Measurements from ENCODE around the gene SLC38A1.

SLC38A1 gene

GRCh38 chr12:46227616-46228015 is 41.2 kb downstream of the SLC38A1 start:
- no peak for DNase-seq

DNA sequence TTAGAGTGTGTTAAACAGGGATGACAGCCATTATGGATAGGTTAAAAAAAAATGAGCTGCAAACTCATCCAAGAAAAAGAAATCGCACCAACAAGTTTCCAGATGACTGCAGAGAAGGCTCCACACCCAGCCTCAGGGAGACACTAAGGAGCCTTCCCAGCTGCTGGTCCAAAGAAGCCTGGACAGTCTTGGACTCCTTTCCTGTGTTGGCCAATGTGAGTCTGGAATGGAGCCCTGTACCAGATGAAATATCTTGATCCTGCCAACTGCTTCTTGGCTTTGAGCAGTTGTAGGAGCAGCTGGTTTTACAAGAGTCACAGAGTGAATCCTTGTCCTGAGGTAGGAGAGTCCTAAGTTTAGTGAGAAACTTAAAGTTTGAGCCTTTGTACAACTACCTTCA is 44.5 kb downstream of the SLC38A1 start:
- DNase-seq = no peak

DNA sequence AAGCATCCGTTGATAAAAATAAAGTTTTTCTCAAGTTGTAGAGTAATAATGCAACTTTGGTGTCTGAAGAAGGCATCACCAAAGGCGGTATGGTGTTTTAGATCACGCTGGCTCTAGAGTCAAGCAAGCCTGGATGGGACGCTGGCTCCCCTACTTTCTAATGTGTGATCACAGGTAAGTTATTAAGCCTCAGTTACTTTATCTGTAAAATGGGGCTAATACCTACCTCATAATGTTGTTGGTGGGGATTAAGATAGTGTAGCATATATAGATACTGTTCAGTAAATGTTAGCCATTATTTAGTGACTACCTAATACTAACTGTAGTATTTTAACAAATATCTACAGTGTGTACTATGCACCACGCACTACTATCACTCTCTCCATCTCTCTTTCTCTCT is 45.8 kb downstream of the SLC38A1 start:
- DNase-seq = no peak

GRCh38 chr12:46222636-46223035 is 46.2 kb downstream of the SLC38A1 start:
- no peak for DNase-seq

- no peak for DNase-seq
These were observed 47.4 kb downstream of the SLC38A1 start for GRCh38 chr12:46221255-46222128.

DNA sequence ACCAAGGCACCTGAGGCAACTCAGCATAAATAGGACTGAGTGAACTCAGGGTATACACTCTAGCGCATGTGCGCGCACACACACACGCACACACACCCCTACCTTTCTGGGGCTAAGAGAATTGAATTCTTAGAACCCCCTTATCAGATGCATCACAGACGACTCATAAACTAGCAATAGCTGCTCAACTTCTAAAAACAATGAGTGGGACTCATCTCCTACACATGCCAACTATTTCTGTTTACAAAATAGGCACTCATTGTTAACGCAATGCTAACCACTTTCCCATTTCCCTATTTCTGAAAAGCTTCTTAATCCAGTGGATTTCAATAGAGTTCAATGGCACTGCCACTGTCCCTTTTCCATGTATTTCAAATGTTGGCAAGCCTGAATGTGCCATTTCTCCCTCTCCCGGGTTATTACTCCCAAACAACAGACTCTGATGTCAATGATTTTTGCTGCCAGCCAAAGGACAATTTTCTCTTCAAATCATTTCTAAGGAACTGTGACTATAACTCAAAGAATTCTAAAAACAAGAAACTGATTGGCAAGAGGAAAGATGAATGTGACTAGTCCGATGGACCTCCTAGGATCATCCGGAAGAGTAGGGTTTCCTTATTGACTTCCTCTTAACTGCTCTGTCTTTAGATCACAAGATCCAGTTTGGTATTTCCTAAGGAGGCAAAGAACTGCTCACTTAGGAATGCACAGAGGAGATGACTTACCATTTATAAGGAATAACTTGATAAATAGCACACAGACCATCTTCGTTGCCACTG is 48.8 kb downstream of the SLC38A1 start:
- peak; percentile 10 to 73 (median 49) for DNase-seq

DNA sequence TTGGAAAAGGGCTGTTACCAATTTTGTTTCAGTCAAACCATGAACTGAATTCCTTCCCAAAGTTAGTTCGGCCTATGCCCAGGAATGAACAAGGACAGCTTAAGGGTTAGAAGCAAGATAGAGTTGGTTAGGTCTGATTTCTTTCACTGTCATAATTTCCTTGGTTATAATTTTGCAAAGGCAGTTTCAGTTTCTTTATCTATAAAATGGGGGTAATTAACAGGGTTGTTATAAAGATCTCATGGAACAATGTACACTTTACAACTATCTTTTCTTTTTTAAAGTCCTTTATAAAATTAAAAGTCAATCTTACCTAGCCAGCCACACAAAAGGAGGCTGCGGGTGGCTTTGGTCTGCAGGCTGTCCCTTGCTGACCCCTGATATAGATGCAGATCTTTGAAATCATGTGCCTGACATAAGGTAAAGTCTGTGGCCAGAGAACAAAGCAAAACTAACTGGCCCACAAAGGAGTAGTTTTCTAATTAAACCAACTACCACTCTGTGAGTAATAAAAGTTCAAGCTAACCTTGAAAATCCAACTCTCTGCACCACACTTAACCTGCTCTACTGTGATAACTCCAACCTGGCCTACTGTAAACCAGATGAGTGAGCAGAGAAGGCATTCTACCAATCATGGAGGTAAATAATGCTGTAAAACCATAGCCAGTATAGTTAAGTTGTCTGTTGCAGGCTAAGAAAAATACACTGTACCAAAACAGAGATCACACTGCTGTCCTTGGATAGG is 49.5 kb downstream of the SLC38A1 start:
- no peak for DNase-seq

- DNase-seq = no peak
These were observed 50.3 kb downstream of the SLC38A1 start for GRCh38 chr12:46218322-46219095.

GRCh38 chr12:46217541-46218321 is 51.1 kb downstream of the SLC38A1 start:
- DNase-seq = peak in 2 of 4 experiments; percentile 6 to 22

GRCh38 chr12:46214668-46215436 is 54.0 kb downstream of the SLC38A1 start:
- peak; percentile 34 to 52 (median 45) for DNase-seq

DNA sequence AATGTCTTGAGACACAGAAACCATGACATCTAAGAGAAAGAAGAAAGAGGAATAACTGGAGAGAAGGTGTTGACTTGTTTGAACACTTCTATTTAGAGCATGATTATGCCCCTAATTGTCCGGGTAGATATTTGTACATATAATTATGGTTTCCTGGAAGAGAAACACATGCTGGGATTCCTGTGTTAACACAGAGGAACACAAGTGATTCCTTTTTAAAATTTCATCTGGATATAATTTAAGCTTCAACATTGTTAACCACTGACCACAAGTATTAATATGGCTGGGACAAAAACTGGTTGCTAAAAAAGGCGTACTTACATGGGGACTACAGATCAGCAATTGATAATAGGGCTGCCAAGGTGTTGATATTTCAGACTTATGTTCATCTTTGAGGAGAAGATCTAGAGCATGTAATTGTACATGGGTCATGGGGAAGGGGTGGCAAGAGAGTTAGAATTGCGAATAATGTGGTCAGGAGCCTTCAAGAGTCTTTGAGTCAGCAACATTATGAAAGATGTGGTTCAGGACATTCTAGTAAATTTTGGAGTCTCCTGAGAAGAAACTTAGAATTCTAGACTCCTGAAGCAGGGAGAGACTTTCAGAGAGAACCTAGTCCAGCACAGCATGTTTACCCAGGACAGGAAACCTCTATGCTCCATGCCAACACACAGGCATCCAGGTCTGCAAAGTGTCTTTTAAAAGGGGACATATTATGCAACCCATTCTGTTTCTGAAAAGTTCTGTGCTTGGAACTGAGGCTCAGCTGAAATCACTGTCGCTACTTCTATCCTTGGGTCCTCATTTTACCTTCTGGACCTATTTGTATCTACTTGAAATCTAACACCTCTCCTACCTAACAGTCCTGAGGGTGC is 56.5 kb downstream of the SLC38A1 start:
- DNase-seq = no peak

- DNase-seq = no peak
These were observed 57.9 kb downstream of the SLC38A1 start for GRCh38 chr12:46210873-46211439.

- peak; percentile 10 to 33 (median 25) for DNase-seq
These were observed 58.6 kb downstream of the SLC38A1 start for GRCh38 chr12:46209914-46210872.

DNA sequence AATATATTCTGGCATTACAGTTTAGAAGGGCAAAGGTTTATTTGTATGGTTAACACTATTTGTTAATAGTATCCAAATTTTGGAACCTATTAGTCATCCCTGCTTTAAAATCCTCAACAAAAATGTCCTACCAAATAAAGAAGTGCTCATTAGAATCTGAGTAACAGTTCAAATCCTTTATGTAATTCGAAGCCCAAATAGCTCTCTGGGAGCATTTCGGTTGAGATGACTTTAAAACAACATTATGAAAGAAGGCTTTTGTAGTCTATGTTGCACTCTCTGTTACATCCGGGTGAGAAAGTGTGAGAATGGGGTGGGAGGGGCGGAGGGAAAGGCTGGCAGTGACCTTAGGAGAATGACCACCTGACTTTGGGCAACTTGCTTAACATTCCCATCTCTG is 59.7 kb downstream of the SLC38A1 start:
- DNase-seq = no peak

- no peak for DNase-seq
These were observed 60.5 kb downstream of the SLC38A1 start for GRCh38 chr12:46208370-46208769.

GRCh38 chr12:46207644-46208043 is 61.2 kb downstream of the SLC38A1 start:
- DNase-seq = no peak

- DNase-seq = no peak
These were observed 62.4 kb downstream of the SLC38A1 start for GRCh38 chr12:46206471-46206870.

DNA sequence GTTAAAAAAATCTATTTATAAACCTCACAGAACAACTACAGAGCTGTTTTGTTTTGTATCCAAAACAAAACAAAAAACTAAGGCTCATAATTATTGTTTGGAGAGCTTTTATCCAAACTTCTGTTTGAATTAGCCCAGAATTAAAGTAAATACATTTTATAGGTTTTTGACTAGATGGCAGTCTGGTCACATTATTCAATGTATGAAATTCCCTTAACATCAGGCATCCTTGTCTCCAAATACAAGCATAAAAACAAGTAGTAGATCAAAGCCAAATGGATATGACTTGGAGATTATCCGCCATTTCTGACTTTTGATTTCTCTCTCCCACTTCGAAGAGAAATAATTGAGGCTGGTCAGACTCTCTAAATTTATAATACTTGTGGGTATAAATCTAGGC is 63.5 kb downstream of the SLC38A1 start:
- no peak for DNase-seq

Data from activated CD4-positive, CD25-positive, alpha-beta regulatory T cell (primary cell).